GM23338 (cell line): ENCODE data around the gene CGNL1.

ENCODE experiments used
- CREB1 ChIP-seq: fragments of 250-450 bp; sonication (Bioruptor Pico); IDR thresholded peaks from 2 replicates; pipeline ENCODE4 v1.5.0; 2020; ENCODE audit warnings: low read depth, mild to moderate bottlenecking, moderate library complexity
- EZH2 ChIP-seq: fragments of 200-600 bp; sonication (generic); IDR thresholded peaks from one replicate; pipeline ENCODE4 v1.8.0; 2017; ENCODE audit warnings: antibody characterized with exemption, mild to moderate bottlenecking, low read depth; ENCODE audit not compliant: unreplicated experiment
- EZH2phosphoT487 ChIP-seq: fragments of 200-600 bp; sonication (generic); IDR thresholded peaks from one replicate; pipeline ENCODE4 v1.8.1; 2018; ENCODE audit warnings: antibody characterized with exemption; ENCODE audit not compliant: unreplicated experiment
- JUNB ChIP-seq: IDR thresholded peaks from one replicate; pipeline ENCODE4 v1.6.1; 2016; ENCODE audit warnings: antibody characterized with exemption; ENCODE audit not compliant: unreplicated experiment
- NANOG ChIP-seq: IDR thresholded peaks from 2 replicates; pipeline ENCODE4 v1.6.1; 2016; ENCODE audit warnings: antibody characterized with exemption, borderline replicate concordance
- POLR2AphosphoS5 ChIP-seq: IDR thresholded peaks from 2 replicates; pipeline ENCODE4 v1.6.1; 2016; ENCODE audit warnings: antibody characterized with exemption, low read depth
- STAT1 ChIP-seq: IDR thresholded peaks from one replicate; pipeline ENCODE4 v1.6.1; 2016; ENCODE audit warnings: antibody characterized with exemption; ENCODE audit not compliant: unreplicated experiment
- ZNF114 ChIP-seq: fragments of 250-450 bp; sonication (Bioruptor Pico); IDR thresholded peaks from 2 replicates; pipeline ENCODE4 v1.5.0; 2020; ENCODE audit warnings: mild to moderate bottlenecking, moderate library complexity
- ZNF331 ChIP-seq: fragments of 250-450 bp; sonication (Bioruptor Pico); IDR thresholded peaks from 2 replicates; pipeline ENCODE4 v1.5.0; 2020; ENCODE audit warnings: low read depth, mild to moderate bottlenecking, moderate library complexity
- TF ChIP-seq, protein P1 (sequence below), 2 experiments: fragments of 200-600 bp in 1 of 2; sonication (generic) in 1 of 2; conservative IDR thresholded peaks; 2 replicates each; pipeline versions ENCODE4 v1.5.1 to v1.6.1; 2016 to 2017; ENCODE audit warnings: antibody characterized with exemption in 2 of 2, low read depth in 2 of 2, mild to moderate bottlenecking in 2 of 2, moderate library complexity in 1 of 2
- TF ChIP-seq, protein P2 (sequence below): IDR thresholded peaks from one replicate; pipeline ENCODE4 v1.6.1; 2018; ENCODE audit warnings: antibody characterized with exemption; ENCODE audit not compliant: unreplicated experiment
- TF ChIP-seq, protein P3 (sequence below): fragments of 250-450 bp; sonication (Bioruptor Pico); IDR thresholded peaks from 2 replicates; pipeline ENCODE4 v1.5.0; 2020; ENCODE audit warnings: mild to moderate bottlenecking, moderate library complexity

DNA sequence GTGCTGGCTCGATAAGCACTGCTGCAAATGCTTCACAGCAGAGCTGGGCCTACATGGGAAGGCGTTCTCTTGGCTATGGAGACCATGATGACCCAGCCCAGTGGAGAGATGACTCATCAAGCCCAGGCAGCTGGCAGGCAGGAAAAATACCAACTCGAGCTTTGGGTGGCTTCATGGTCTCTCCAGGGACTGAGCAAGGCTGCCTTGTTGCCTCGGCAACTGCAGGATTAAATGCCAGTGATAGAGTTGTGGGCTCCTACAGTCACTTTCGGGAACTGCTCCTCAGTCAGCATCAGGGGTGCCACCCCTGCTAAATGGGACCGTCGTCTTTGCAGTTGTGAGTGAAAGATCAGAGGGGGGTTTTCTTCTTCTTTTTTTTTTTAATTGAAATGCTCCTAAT lies 160.8 kb downstream of the CGNL1 start:
- TF ChIP-seq, protein P1, sequence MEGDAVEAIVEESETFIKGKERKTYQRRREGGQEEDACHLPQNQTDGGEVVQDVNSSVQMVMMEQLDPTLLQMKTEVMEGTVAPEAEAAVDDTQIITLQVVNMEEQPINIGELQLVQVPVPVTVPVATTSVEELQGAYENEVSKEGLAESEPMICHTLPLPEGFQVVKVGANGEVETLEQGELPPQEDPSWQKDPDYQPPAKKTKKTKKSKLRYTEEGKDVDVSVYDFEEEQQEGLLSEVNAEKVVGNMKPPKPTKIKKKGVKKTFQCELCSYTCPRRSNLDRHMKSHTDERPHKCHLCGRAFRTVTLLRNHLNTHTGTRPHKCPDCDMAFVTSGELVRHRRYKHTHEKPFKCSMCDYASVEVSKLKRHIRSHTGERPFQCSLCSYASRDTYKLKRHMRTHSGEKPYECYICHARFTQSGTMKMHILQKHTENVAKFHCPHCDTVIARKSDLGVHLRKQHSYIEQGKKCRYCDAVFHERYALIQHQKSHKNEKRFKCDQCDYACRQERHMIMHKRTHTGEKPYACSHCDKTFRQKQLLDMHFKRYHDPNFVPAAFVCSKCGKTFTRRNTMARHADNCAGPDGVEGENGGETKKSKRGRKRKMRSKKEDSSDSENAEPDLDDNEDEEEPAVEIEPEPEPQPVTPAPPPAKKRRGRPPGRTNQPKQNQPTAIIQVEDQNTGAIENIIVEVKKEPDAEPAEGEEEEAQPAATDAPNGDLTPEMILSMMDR (conservative IDR thresholded peaks at IDR 0.05; ENCODE audit: low read depth in 2 of 2), result no peak
- no peak for TF ChIP-seq POLR2AphosphoS5
- no peak for TF ChIP-seq CREB1 (CRISPR knock-in tag)
- no peak for TF ChIP-seq EZH2phosphoT487
- no peak for TF ChIP-seq EZH2
- TF ChIP-seq, protein P2, sequence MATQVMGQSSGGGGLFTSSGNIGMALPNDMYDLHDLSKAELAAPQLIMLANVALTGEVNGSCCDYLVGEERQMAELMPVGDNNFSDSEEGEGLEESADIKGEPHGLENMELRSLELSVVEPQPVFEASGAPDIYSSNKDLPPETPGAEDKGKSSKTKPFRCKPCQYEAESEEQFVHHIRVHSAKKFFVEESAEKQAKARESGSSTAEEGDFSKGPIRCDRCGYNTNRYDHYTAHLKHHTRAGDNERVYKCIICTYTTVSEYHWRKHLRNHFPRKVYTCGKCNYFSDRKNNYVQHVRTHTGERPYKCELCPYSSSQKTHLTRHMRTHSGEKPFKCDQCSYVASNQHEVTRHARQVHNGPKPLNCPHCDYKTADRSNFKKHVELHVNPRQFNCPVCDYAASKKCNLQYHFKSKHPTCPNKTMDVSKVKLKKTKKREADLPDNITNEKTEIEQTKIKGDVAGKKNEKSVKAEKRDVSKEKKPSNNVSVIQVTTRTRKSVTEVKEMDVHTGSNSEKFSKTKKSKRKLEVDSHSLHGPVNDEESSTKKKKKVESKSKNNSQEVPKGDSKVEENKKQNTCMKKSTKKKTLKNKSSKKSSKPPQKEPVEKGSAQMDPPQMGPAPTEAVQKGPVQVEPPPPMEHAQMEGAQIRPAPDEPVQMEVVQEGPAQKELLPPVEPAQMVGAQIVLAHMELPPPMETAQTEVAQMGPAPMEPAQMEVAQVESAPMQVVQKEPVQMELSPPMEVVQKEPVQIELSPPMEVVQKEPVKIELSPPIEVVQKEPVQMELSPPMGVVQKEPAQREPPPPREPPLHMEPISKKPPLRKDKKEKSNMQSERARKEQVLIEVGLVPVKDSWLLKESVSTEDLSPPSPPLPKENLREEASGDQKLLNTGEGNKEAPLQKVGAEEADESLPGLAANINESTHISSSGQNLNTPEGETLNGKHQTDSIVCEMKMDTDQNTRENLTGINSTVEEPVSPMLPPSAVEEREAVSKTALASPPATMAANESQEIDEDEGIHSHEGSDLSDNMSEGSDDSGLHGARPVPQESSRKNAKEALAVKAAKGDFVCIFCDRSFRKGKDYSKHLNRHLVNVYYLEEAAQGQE, result no peak
- TF ChIP-seq STAT1, result no peak
- TF ChIP-seq ZNF331 (CRISPR knock-in tag), result no peak
- TF ChIP-seq JUNB, result no peak
- TF ChIP-seq, protein P3, sequence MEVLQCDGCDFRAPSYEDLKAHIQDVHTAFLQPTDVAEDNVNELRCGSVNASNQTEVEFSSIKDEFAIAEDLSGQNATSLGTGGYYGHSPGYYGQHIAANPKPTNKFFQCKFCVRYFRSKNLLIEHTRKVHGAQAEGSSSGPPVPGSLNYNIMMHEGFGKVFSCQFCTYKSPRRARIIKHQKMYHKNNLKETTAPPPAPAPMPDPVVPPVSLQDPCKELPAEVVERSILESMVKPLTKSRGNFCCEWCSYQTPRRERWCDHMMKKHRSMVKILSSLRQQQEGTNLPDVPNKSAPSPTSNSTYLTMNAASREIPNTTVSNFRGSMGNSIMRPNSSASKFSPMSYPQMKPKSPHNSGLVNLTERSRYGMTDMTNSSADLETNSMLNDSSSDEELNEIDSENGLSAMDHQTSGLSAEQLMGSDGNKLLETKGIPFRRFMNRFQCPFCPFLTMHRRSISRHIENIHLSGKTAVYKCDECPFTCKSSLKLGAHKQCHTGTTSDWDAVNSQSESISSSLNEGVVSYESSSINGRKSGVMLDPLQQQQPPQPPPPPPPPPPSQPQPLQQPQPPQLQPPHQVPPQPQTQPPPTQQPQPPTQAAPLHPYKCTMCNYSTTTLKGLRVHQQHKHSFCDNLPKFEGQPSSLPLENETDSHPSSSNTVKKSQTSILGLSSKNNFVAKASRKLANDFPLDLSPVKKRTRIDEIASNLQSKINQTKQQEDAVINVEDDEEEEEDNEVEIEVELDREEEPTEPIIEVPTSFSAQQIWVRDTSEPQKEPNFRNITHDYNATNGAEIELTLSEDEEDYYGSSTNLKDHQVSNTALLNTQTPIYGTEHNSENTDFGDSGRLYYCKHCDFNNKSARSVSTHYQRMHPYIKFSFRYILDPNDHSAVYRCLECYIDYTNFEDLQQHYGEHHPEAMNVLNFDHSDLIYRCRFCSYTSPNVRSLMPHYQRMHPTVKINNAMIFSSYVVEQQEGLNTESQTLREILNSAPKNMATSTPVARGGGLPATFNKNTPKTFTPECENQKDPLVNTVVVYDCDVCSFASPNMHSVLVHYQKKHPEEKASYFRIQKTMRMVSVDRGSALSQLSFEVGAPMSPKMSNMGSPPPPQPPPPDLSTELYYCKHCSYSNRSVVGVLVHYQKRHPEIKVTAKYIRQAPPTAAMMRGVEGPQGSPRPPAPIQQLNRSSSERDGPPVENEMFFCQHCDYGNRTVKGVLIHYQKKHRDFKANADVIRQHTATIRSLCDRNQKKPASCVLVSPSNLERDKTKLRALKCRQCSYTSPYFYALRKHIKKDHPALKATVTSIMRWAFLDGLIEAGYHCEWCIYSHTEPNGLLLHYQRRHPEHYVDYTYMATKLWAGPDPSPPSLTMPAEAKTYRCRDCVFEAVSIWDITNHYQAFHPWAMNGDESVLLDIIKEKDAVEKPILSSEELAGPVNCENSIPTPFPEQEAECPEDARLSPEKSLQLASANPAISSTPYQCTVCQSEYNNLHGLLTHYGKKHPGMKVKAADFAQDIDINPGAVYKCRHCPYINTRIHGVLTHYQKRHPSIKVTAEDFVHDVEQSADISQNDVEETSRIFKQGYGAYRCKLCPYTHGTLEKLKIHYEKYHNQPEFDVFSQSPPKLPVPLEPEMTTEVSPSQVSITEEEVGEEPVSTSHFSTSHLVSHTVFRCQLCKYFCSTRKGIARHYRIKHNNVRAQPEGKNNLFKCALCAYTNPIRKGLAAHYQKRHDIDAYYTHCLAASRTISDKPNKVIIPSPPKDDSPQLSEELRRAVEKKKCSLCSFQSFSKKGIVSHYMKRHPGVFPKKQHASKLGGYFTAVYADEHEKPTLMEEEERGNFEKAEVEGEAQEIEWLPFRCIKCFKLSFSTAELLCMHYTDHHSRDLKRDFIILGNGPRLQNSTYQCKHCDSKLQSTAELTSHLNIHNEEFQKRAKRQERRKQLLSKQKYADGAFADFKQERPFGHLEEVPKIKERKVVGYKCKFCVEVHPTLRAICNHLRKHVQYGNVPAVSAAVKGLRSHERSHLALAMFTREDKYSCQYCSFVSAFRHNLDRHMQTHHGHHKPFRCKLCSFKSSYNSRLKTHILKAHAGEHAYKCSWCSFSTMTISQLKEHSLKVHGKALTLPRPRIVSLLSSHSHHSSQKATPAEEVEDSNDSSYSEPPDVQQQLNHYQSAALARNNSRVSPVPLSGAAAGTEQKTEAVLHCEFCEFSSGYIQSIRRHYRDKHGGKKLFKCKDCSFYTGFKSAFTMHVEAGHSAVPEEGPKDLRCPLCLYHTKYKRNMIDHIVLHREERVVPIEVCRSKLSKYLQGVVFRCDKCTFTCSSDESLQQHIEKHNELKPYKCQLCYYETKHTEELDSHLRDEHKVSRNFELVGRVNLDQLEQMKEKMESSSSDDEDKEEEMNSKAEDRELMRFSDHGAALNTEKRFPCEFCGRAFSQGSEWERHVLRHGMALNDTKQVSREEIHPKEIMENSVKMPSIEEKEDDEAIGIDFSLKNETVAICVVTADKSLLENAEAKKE, result no peak
- no peak for TF ChIP-seq NANOG
- TF ChIP-seq ZNF114 (CRISPR knock-in tag), result no peak
